NCI-H2171 treated with DMSO at 0.1 percent for 48 hours (cell line): ENCODE data around the gene CPSF3.
A peak's percentile ranks its signal among the peaks of the same experiment; 100 is the strongest.

Source experiments
- DNase-seq: peaks from one replicate; lab custom pipeline; 2025; lab: John Stamatoyannopoulos, UW

Gene CPSF3

GRCh38 chr2:9423100-9423921 is at the start of gene CPSF3, which contains the start of gene ITGB1BP1:
Gene CPSF3, plus strand, starts transcription at chr2:9423654. Its CDS starts 120 bp downstream, at chr2:9423774.
Gene ITGB1BP1, minus strand, starts transcription at chr2:9423528. Its CDS starts 4,831 bp downstream, at chr2:9418697.
- DNase-seq, result peak; percentile 100

- DNase-seq, result no peak
Observed at GRCh38 chr2:9374071-9374730, 49.3 kb upstream of the CPSF3 start.

GRCh38 chr2:9375857-9376428 is 47.5 kb upstream of the CPSF3 start:
- no peak for DNase-seq

GRCh38 chr2:9377461-9378097 is 45.9 kb upstream of the CPSF3 start:
- no peak for DNase-seq

GRCh38 chr2:9378433-9379390 is 44.7 kb upstream of the CPSF3 start:
- peak; percentile 93 for DNase-seq

GRCh38 chr2:9379391-9379755 is 44.1 kb upstream of the CPSF3 start:
- DNase-seq, result no peak

- no peak for DNase-seq
Observed at GRCh38 chr2:9380702-9381628, 42.5 kb upstream of the CPSF3 start.

- no peak for DNase-seq
Observed at GRCh38 chr2:9382604-9383235, 40.7 kb upstream of the CPSF3 start.

GRCh38 chr2:9384521-9384920 is 38.9 kb upstream of the CPSF3 start:
- DNase-seq, result no peak

- no peak for DNase-seq
Observed at GRCh38 chr2:9385841-9386240, 37.6 kb upstream of the CPSF3 start.

GRCh38 chr2:9388199-9388681 is 35.2 kb upstream of the CPSF3 start:
- DNase-seq, result no peak

- DNase-seq, result no peak
Observed at GRCh38 chr2:9388950-9389911, 34.2 kb upstream of the CPSF3 start.

- DNase-seq, result no peak
Observed at GRCh38 chr2:9390151-9390850, 33.2 kb upstream of the CPSF3 start.

GRCh38 chr2:9390991-9391390 is 32.5 kb upstream of the CPSF3 start:
- DNase-seq, result no peak

- no peak for DNase-seq
Observed at GRCh38 chr2:9391961-9392720, 31.3 kb upstream of the CPSF3 start.

- DNase-seq, result no peak
Observed at GRCh38 chr2:9392898-9393765, 30.3 kb upstream of the CPSF3 start.
